ENCODE results near the gene PHF12.
"Not testable (repeated sequence)": the region's sequence is repeated elsewhere in the genome, so short reads cannot be mapped to it uniquely, and the experiment has no call there.

PHF12 gene

DNA sequence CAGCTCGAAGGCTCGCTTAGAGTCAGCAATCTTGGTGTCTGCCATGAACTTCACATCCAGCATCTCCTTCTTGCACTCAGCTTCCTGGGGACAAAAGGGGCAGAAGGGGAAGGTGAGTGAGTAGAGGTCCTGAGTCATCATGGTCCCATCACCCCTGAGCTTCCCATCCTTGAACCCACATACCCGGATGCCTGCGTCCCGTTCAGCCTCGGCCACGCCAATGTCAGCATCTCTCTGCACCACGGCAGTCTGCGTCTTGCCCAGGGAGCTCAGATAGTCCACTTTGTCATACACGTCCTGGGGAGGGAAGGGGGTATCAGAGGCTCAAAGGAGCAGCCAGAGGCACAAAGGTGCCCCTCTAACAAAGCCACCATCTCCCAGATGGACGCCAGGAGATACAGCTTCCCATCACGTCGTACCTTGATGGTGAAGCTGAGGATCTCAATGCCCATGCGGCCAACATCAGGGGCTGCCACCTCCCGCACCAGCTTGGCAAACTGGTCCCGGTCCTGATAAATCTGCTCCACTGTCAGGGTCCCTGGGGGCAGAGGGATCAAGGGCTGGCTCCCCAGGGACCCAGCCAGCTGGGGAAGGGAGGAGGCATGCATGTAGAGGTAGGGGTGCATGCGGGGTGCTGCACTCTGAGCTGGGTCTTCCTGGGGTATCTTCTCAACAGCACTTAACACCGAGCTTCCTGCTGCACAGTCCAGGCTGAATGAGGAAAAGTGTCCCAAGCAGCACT lies 69.0 kb downstream of the PHF12 start:
- Histone ChIP-seq H3K27me3 (ENCODE audit: control insufficient read depth, insufficient read depth, low read length) (no peaks in the 10 kb centered on the region), H3K4me3 (ENCODE audit: low read length) (no peak overlapping the region), H3K36me3 (ENCODE audit: control insufficient read depth, low read depth, low read length) (peaks cover 37% of the 10 kb centered on the region), H3K27ac (ENCODE audit: low read length) (no peak overlapping the region), H3K9me3 (ENCODE audit: control insufficient read depth, low read depth, low read length) (no peaks in the 10 kb centered on the region), H3K4me1 (ENCODE audit: control insufficient read depth, low read depth, low read length) (no peaks in the 10 kb centered on the region), H3K9ac (ENCODE audit: low read length) (no peak overlapping the region)

DNA sequence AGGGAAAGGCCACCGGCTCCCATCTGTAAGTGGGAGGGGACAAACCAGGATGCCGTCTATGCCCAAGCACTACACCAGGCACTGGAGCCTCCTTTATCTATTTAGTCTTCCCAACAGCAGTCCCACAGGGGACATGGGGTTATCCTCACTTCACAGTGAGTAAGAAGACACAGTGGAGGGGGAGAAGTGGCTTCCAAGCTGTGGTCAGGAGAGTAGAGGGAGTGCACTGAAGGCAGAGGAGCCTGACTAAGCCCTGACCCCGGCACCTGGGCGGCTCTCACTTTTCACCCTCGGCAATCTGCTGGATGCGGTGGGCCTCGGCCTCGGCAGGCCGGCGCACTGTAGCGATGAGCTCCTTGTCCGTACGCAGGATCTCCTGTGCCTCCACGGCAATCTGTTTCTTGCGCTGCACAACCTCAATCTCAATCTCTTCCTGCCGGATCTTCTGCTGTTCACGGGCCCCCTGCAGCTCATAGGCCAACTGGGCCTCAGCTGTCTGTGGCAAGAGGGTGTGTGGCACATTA lies 69.7 kb downstream of the PHF12 start:
- Histone ChIP-seq H3K36me3 (ENCODE audit: control insufficient read depth, low read depth, low read length) (peaks cover 37% of the 10 kb centered on the region), H3K9ac (ENCODE audit: low read length) (no peak overlapping the region), H3K27me3 (ENCODE audit: control insufficient read depth, insufficient read depth, low read length) (no peaks in the 10 kb centered on the region), H3K27ac (ENCODE audit: low read length) (no peak overlapping the region), H3K4me3 (ENCODE audit: low read length) (no peak overlapping the region), H3K9me3 (ENCODE audit: control insufficient read depth, low read depth, low read length) (no peaks in the 10 kb centered on the region), H3K4me1 (ENCODE audit: control insufficient read depth, low read depth, low read length) (no peaks in the 10 kb centered on the region)

DNA sequence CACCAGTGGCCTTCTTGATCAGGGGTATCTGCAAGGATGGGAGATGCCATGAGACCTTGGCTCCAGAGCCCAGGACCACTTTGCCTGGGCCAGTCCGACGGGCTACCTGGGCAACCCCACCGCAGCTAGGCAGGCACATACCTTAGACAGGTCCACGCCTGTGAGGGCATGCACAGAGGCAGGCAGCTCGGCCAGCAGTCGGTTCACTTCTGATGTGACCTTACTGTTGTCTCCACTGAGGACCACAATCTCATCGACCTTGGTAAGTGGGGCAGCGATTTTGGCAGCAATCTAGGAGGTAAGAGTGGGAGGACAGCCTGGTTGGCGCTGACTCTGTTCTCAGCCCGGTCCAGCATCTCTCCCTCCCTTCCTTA lies 70.8 kb downstream of the PHF12 start:
- no peak overlapping the region for H3K9ac ChIP-seq (ENCODE audit: low read length)
- no peak overlapping the region for H3K27ac ChIP-seq (ENCODE audit: low read length)
- H3K4me3 ChIP-seq (ENCODE audit: low read length) = no peak overlapping the region
- H3K36me3 ChIP-seq (ENCODE audit: control insufficient read depth, low read depth, low read length) = peaks cover 37% of the 10 kb centered on the region
- H3K4me1 ChIP-seq (ENCODE audit: control insufficient read depth, low read depth, low read length) = no peaks in the 10 kb centered on the region
- H3K27me3 ChIP-seq (ENCODE audit: control insufficient read depth, insufficient read depth, low read length) = no peaks in the 10 kb centered on the region
- H3K9me3 ChIP-seq (ENCODE audit: control insufficient read depth, low read depth, low read length) = no peaks in the 10 kb centered on the region

DNA sequence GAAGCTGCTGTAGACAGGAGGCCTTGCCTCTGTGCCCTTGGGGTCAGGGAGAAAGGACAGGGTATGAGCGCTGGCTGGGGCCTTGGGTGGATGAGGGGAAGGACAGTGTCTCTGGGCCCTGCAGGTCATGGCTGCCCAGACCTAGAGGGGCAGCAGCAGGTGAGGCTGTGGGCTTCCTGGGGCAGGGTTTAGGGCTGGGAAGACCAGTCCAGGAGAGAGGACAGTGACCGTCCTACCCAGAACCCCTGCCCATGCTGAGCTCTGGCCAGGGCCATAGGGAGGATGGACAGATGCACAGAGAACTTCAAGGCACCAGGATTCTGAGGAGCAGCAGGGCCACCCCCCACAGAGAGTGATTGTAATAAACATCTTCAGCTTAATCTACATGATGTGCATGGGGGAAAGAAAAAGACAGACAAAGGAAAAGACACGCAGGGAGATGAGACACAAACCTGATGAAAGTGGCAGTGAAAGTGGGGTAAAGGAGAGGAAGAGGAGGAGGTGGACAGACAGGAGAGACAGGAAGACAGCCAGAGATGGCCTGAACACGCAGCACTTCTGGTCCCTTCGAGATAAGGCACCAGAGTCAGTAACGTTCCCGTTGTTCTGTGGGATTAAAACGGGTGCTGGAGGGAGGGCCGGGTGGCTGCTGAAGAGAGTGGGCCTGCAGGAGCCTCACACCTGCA lies 71.3 kb downstream of the PHF12 start:
- H3K9ac ChIP-seq (ENCODE audit: low read length) = no peak overlapping the region
- H3K4me3 ChIP-seq (ENCODE audit: low read length) = no peak overlapping the region
- no peak overlapping the region for H3K27ac ChIP-seq (ENCODE audit: low read length)
- H3K36me3 ChIP-seq (ENCODE audit: control insufficient read depth, low read depth, low read length) = peaks cover 37% of the 10 kb centered on the region
- H3K27me3 ChIP-seq (ENCODE audit: control insufficient read depth, insufficient read depth, low read length) = no peaks in the 10 kb centered on the region
- H3K4me1 ChIP-seq (ENCODE audit: control insufficient read depth, low read depth, low read length) = no peaks in the 10 kb centered on the region
- no peaks in the 10 kb centered on the region for H3K9me3 ChIP-seq (ENCODE audit: control insufficient read depth, low read depth, low read length)

DNA sequence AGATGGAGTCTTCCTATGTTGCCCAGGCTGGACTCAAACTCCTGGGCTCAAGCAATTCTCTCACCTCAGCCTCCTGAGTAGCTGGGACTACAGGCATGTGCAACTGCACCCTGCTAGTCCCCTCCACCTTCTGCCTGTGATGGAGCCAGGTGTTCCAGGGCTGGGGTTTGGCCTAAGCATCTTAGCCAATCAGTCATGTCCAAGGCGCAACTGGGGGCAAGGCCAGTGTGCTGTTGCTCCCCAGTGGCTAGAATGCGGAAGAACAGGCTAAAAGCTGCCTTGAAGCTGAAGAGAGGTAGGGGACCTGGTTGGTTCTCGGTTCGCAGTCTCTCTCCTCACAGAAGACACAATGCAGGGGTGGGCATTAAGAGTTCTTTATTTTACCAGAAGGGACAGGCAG lies 72.3 kb downstream of the PHF12 start:
- Histone ChIP-seq H3K4me3 (ENCODE audit: low read length) (no peak overlapping the region), H3K27me3 (ENCODE audit: control insufficient read depth, insufficient read depth, low read length) (no peaks in the 10 kb centered on the region), H3K27ac (ENCODE audit: low read length) (no peak overlapping the region), H3K9me3 (ENCODE audit: control insufficient read depth, low read depth, low read length) (no peaks in the 10 kb centered on the region), H3K9ac (ENCODE audit: low read length) (no peak overlapping the region), H3K36me3 (ENCODE audit: control insufficient read depth, low read depth, low read length) (peaks cover 37% of the 10 kb centered on the region), H3K4me1 (ENCODE audit: control insufficient read depth, low read depth, low read length) (no peaks in the 10 kb centered on the region)

DNA sequence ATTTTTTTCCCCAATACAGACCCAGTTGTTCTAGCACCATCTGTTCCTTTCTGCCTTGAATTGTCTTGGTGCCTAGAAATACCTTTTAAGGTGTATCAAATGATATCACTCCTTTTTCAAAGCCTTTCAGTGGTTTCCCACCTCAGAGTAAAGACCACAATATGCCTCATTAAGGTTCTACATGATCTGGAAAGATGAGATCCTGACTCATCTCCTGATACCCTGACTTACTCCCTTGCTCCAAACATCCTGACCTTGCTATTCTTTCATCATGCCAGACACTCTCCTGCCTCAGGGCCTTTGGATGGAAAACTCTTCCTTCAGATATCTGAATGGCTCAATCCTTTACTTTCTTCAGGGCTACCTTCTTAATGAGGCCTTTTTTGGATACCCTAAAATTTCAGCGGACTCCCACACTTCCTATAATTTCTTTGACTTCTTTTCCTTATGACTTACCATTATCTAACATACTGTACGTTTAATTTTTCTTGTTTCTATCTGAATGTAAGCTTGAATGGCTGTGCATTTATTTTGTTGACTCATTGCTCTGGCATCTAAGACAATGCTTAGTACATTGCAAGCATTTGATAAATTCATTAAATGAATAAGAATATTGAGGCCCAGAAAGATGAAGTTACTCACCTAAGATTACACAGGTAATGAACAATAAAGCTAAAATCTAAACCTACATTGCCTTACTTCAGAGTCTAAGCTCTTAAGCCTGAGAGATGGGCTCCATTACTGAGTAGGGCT lies 73.0 kb downstream of the PHF12 start:
- peaks cover 37% of the 10 kb centered on the region for H3K36me3 ChIP-seq (ENCODE audit: control insufficient read depth, low read depth, low read length)
- H3K4me3 ChIP-seq (ENCODE audit: low read length) = no peak overlapping the region
- H3K27me3 ChIP-seq (ENCODE audit: control insufficient read depth, insufficient read depth, low read length) = no peaks in the 10 kb centered on the region
- H3K27ac ChIP-seq (ENCODE audit: low read length) = no peak overlapping the region
- H3K9ac ChIP-seq (ENCODE audit: low read length) = no peak overlapping the region
- no peaks in the 10 kb centered on the region for H3K9me3 ChIP-seq (ENCODE audit: control insufficient read depth, low read depth, low read length)
- H3K4me1 ChIP-seq (ENCODE audit: control insufficient read depth, low read depth, low read length) = no peaks in the 10 kb centered on the region

DNA sequence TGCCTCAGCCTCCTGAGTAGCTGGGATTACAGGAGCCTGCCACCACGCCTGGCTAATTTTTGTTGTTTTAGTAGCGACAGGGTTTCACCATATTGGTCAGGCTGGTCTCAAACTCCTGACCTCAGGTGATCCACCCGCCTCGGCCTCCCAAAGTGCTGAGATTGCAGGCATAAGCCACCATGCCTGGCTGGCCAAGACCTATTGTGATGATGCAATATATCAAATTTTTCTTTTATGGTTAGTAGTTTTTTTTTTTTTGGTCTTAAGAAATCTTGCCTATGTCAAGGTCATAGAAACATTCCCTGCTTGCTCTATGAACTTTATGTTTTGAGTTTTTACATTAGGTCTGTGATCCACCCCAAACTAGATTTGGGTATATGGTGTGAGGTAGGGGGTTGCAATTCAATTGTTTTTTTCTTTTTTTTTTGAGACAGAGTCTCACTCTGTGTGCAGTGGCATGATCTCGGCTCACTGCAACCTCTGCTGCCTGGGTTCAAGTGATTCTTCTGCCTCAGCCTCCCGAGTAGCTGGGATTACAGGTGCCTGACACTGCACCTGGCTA lies 74.1 kb downstream of the PHF12 start:
- H3K27me3 ChIP-seq (ENCODE audit: control insufficient read depth, insufficient read depth, low read length); H3K9me3 ChIP-seq (ENCODE audit: control insufficient read depth, low read depth, low read length); H3K4me3 ChIP-seq (ENCODE audit: low read length); H3K27ac ChIP-seq (ENCODE audit: low read length); H3K9ac ChIP-seq (ENCODE audit: low read length); H3K4me1 ChIP-seq (ENCODE audit: control insufficient read depth, low read depth, low read length): not testable (repeated sequence)
- peaks cover 30% of the 10 kb centered on the region for H3K36me3 ChIP-seq (ENCODE audit: control insufficient read depth, low read depth, low read length)

DNA sequence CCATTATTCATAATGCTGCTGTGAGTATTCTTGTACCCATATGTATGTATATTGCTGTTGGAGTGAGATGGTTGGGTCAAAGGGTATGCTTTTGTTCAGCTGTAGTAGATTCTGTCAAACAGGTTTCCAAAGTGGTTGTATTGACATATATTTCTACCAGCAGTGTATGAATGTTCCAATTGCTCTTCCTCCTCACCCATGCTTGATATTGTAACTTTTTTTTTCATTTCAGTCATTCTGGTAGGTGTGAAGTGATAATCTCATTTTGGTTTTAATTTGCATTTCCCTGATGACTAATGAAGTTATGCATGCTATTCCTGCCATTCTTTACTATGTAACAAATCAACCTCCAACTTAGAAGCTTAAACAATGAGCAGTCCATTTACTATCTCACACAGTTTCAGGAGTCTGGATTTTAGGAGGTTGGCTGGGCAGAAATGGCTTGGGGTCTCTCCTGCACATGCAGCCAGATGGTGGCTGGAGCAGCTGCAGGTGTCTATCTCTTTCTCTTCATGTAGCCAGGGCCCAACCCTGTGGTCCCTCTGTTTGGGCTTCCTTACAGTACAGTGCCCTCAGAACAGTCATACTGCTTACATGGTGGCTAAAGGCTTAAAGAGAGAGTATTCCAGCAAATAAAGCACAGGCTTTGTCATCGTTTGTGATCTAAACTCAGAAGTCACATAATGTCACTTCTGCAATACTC lies 75.3 kb downstream of the PHF12 start:
- Histone ChIP-seq H3K9ac (ENCODE audit: low read length) (no peak overlapping the region), H3K36me3 (ENCODE audit: control insufficient read depth, low read depth, low read length) (peaks cover 18% of the 10 kb centered on the region), H3K4me3 (ENCODE audit: low read length) (no peak overlapping the region), H3K27ac (ENCODE audit: low read length) (no peak overlapping the region), H3K9me3 (ENCODE audit: control insufficient read depth, low read depth, low read length) (no peaks in the 10 kb centered on the region), H3K27me3 (ENCODE audit: control insufficient read depth, insufficient read depth, low read length) (no peaks in the 10 kb centered on the region), H3K4me1 (ENCODE audit: control insufficient read depth, low read depth, low read length) (no peaks in the 10 kb centered on the region)

DNA sequence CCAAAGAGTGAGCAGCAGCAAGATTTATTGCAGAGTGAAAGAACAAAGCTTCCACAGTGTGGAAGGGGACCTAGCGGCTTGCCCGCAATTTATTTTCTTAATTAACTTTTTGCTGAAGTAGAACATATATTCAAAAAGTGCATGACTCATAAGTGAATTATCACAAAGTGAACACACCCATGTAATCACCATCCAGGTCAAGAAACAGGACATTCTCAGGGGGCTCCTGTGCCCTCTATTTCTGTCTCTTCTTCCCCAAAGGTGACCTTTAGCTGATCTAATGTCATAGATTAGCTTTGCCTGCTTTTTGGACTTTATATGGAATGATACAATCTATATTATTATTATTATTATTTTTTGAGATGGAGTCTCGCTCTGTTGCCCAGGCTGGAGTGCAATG lies 76.6 kb downstream of the PHF12 start:
- Histone ChIP-seq H3K4me3 (ENCODE audit: low read length) (no peak overlapping the region), H3K27ac (ENCODE audit: low read length) (no peak overlapping the region), H3K36me3 (ENCODE audit: control insufficient read depth, low read depth, low read length) (peaks cover 6% of the 10 kb centered on the region), H3K9me3 (ENCODE audit: control insufficient read depth, low read depth, low read length) (no peaks in the 10 kb centered on the region), H3K27me3 (ENCODE audit: control insufficient read depth, insufficient read depth, low read length) (no peaks in the 10 kb centered on the region), H3K9ac (ENCODE audit: low read length) (no peak overlapping the region), H3K4me1 (ENCODE audit: control insufficient read depth, low read depth, low read length) (no peaks in the 10 kb centered on the region)

DNA sequence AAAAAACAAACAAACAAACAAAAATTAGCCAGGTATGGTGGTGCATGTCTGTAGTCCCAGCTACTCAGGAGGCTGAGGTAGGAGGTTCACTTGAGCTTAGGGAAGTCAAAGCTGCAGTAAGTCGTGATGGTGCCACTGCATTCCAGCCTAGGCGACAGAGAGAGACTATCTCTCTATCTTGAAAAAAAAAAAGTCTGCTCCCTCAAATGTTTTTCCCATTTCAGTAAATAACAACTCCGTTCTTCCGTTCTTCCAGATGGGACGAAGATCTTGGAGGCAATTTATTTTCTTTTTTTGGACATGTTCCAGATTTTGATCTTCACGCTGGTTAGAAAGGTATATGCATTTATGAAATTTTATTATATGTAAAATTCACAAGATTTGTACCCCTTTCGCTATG lies 77.5 kb downstream of the PHF12 start:
- Histone ChIP-seq H3K36me3 (ENCODE audit: control insufficient read depth, low read depth, low read length) (peaks cover 3% of the 10 kb centered on the region), H3K4me1 (ENCODE audit: control insufficient read depth, low read depth, low read length) (no peaks in the 10 kb centered on the region), H3K27ac (ENCODE audit: low read length) (no peak overlapping the region), H3K4me3 (ENCODE audit: low read length) (no peak overlapping the region), H3K9me3 (ENCODE audit: control insufficient read depth, low read depth, low read length) (no peaks in the 10 kb centered on the region), H3K27me3 (ENCODE audit: control insufficient read depth, insufficient read depth, low read length) (no peaks in the 10 kb centered on the region), H3K9ac (ENCODE audit: low read length) (no peak overlapping the region)

DNA sequence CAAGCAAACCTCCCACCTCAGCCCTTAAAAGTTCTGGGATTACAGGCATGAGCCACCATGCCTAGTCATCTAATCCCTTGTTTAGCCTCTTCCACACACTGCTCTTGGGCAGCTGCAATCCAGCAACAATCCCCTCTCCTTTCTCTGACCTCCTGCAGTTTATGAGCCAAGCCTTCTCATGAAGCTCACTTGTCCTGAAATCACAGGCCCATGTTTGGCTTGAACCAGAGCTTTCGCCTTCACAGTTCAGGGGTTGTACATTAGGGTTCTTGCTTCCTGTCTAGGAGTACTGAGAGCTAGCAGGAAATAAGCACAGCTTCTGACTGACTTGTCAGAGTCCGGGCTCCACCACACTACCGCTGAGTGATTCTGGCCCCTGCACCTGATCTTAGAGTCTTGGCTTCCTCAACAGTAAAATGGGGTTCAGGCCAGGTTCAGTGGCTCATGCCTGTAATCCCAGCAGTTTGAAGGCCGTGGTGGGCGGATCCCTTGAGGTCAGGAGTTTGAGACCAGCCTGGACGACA lies 80.2 kb downstream of the PHF12 start:
- no peaks in the 10 kb centered on the region for H3K36me3 ChIP-seq (ENCODE audit: control insufficient read depth, low read depth, low read length)
- H3K27ac ChIP-seq (ENCODE audit: low read length) = no peak overlapping the region
- H3K4me3 ChIP-seq (ENCODE audit: low read length) = no peak overlapping the region
- no peaks in the 10 kb centered on the region for H3K4me1 ChIP-seq (ENCODE audit: control insufficient read depth, low read depth, low read length)
- H3K9me3 ChIP-seq (ENCODE audit: control insufficient read depth, low read depth, low read length) = no peaks in the 10 kb centered on the region
- no peak overlapping the region for H3K9ac ChIP-seq (ENCODE audit: low read length)
- no peaks in the 10 kb centered on the region for H3K27me3 ChIP-seq (ENCODE audit: control insufficient read depth, insufficient read depth, low read length)

All from iPS-18a (cell line).